Mammary epithelial cell (primary cell): ENCODE measurements around the gene SMIM29.

ENCODE experiments used
- CTCF ChIP-seq, 2 donors: IDR thresholded peaks in 1 of 2; conservative IDR thresholded peaks in 1 of 2; 2 replicates each; pipeline ENCODE4 v1.5.1; 2011 to 2012; ENCODE audit warnings: inconsistent platforms in 2 of 2, low read length in 2 of 2, mild to moderate bottlenecking in 2 of 2, control low read depth in 1 of 2, low read depth in 1 of 2; ENCODE audit not compliant: insufficient read depth in 1 of 2; ENCODE audit errors: extremely low read depth in 1 of 2
- EZH2 ChIP-seq: IDR thresholded peaks from 2 replicates; pipeline ENCODE4 v1.6.1; 2012; ENCODE audit warnings: low read length, inconsistent platforms, borderline replicate concordance

- TF ChIP-seq CTCF (conservative IDR thresholded peaks at IDR 0.05 in 1 of 2, IDR thresholded peaks at IDR 0.05 in 1 of 2; ENCODE audit: extremely low read depth in 1 of 2, insufficient read depth in 1 of 2, low read depth in 1 of 2, low read length in 2 of 2) (no peak), EZH2 (no peak)
These were observed 25.3 kb downstream of the SMIM29 start for GRCh38 chr6:34223381-34223955.
